ENCODE data around the gene BIN1. TPM values are rescaled to one million over a fixed set of nuclear protein-coding genes. Genes with fewer than 3 reads are reported as not detected.

BIN1 gene
- polyA plus RNA-seq, 1 experiment = 37.6 TPM

GRCh38 chr2:127104881-127105655 is 1.9 kb downstream of the BIN1 start:
- ChIA-PET POLR2A (interaction anchor here (0.7 kb wide), 1 partner anchor 12 kb away, joined by 8 read pairs; no protein-coding TSS in a partner anchor), CTCF (interaction anchor here (0.7 to 2.0 kb wide), 6 partner anchors 32 to 69 kb away, joined by 3 to 7 read pairs (median 4); no protein-coding TSS in a partner anchor)
- DNase-seq (ENCODE audit: low read depth) = no peak
- H3K27me3 ChIP-seq (ENCODE audit: control insufficient read depth, insufficient read depth, low read length) = no peaks in the 10 kb centered on the region
- no peaks in the 10 kb centered on the region; the same call in 1 of the 2 replicates for H3K36me3 ChIP-seq (ENCODE audit: control insufficient read depth, insufficient read depth, low read length)
- peak overlapping the region; percentile 86 for H3K4me3 ChIP-seq (ENCODE audit: low read depth, low read length)
- TF ChIP-seq CTCF (IDR thresholded peaks at IDR 0.05; ENCODE audit: insufficient read depth, low read depth, low read length) = no peak

- no peaks in the 10 kb centered on the region; the same call in 1 of the 2 replicates for H3K36me3 ChIP-seq (ENCODE audit: control insufficient read depth, insufficient read depth, low read length)
- ChIA-PET CTCF (no interaction called here), POLR2A (no interaction called here)
- DNase-seq (ENCODE audit: low read depth) = no peak
- H3K27me3 ChIP-seq (ENCODE audit: control insufficient read depth, insufficient read depth, low read length) = no peaks in the 10 kb centered on the region
- H3K4me3 ChIP-seq (ENCODE audit: low read depth, low read length) = no peak overlapping the region
- TF ChIP-seq CTCF (IDR thresholded peaks at IDR 0.05; ENCODE audit: insufficient read depth, low read depth, low read length) = no peak
Observed at GRCh38 chr2:127104166-127104660, 2.7 kb downstream of the BIN1 start.

- ChIA-PET CTCF (no interaction called here), POLR2A (no interaction called here)
- Histone ChIP-seq H3K36me3 (ENCODE audit: control insufficient read depth, insufficient read depth, low read length) (no peaks in the 10 kb centered on the region; the same call in 1 of the 2 replicates), H3K4me3 (ENCODE audit: low read depth, low read length) (no peak overlapping the region), H3K27me3 (ENCODE audit: control insufficient read depth, insufficient read depth, low read length) (no peaks in the 10 kb centered on the region)
- no peak for TF ChIP-seq CTCF (IDR thresholded peaks at IDR 0.05; ENCODE audit: insufficient read depth, low read depth, low read length)
- DNase-seq (ENCODE audit: low read depth) = no peak
Observed at GRCh38 chr2:127103243-127104165, 3.5 kb downstream of the BIN1 start.

- TF ChIP-seq CTCF (IDR thresholded peaks at IDR 0.05; ENCODE audit: insufficient read depth, low read depth, low read length) = no peak
- ChIA-PET CTCF (interaction anchor here (1.5 kb wide), 1 partner anchor 34 kb away, joined by 3 read pairs; no protein-coding TSS in a partner anchor), POLR2A (no interaction called here)
Observed at GRCh38 chr2:127102521-127103242, 4.3 kb downstream of the BIN1 start.

More at GRCh38 chr2:127102521-127103242, 4.3 kb downstream of the BIN1 start:
- no peaks in the 10 kb centered on the region for H3K36me3 ChIP-seq (ENCODE audit: control insufficient read depth, insufficient read depth, low read length)
- no peak for DNase-seq (ENCODE audit: low read depth)
- H3K27me3 ChIP-seq (ENCODE audit: control insufficient read depth, insufficient read depth, low read length) = no peaks in the 10 kb centered on the region
- no peak overlapping the region for H3K4me3 ChIP-seq (ENCODE audit: low read depth, low read length)
